Measurements from ENCODE around the gene EVI5. TPM values are rescaled to one million over a fixed set of nuclear protein-coding genes. Genes with fewer than 3 reads are reported as not detected.

Gene EVI5
- polyA plus RNA-seq, 2 donors: 1.6 to 1.9 TPM

DNA sequence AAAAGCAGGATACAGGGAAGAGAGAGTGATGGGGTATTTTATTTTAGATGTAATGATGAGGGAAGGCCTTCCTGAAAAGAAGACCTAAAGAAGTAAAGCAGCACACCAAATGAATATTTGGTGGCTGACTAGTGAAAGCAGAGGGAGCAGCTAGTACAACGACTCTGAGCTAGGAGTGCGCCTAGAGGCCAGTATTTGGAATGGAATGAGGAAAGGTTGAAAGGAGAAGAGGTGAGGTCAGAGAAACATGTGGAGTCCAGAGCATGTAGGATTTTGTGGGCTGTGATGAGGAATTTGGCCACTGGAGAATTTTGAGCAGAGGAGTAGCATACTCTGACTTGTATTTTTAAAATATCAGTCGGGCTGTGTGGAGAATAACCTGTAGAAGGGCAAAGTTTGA lies 35.1 kb upstream of the EVI5 start:
- Histone ChIP-seq H3K27ac (ENCODE audit: low read depth in 2 of 2, low read length in 1 of 2) (no peak overlapping the region), H3K36me3 (ENCODE audit: control insufficient read depth in 2 of 2, insufficient read depth in 2 of 2, low read length in 1 of 2) (no peaks in the 10 kb centered on the region), H3K27me3 (ENCODE audit: control insufficient read depth in 1 of 2, insufficient read depth in 2 of 2, low read length in 2 of 2) (no peaks in the 10 kb centered on the region), H3K9me3 (ENCODE audit: control insufficient read depth in 2 of 2, insufficient read depth in 1 of 2, low read depth in 1 of 2, low read length in 1 of 2) (no peaks in the 10 kb centered on the region), H3K4me3 (ENCODE audit: low read depth in 1 of 2, low read length in 2 of 2) (no peak overlapping the region), H3K4me1 (ENCODE audit: control insufficient read depth in 2 of 2, insufficient read depth in 2 of 2, low read length in 1 of 2) (no peaks in the 10 kb centered on the region)
- 68 to 69% methylated on average over 3 of the region's 3 CpGs for whole genome bisulfite sequencing, 2 donors

DNA sequence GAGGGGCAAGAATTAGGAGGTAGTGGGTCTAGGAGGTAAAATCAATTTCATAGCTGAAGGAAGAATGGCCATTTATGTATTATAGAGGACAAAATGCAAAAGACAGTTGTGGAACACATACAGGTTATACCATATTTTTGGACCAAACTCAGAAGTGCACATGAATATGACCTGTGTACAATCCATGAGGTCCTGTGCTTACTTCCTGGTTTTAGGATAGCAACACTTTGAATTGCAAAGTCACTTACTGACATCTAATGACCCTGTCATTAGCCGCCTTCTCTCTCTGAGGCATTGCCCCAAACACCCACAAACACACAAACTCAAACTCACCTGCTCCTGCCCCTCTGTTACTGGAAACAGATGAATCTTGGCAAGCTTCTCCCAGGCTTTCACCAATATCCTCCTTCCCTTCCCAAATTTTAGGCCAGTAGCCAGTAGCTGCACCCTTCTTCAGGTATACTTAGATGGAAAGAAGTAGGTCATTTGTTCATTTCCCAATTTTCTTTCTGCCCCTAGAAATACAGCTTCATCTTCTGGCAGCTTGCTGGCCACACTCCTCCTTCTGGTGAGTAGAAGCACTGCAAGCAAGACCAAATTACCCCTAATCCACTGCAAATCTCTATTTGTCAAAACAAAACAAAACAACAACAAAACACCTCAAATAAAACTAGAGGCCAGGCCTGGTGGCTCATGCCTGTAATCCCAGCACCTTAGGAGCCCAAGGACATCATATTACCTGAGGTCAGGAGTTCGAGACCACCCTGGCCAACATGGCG lies 33.3 kb upstream of the EVI5 start:
- Histone ChIP-seq H3K9me3 (ENCODE audit: control insufficient read depth in 2 of 2, insufficient read depth in 1 of 2, low read depth in 1 of 2, low read length in 1 of 2) (no peaks in the 10 kb centered on the region), H3K27ac (ENCODE audit: low read depth in 2 of 2, low read length in 1 of 2) (no peak overlapping the region), H3K4me3 (ENCODE audit: low read depth in 1 of 2, low read length in 2 of 2) (no peak overlapping the region), H3K27me3 (ENCODE audit: control insufficient read depth in 1 of 2, insufficient read depth in 2 of 2, low read length in 2 of 2) (no peaks in the 10 kb centered on the region), H3K4me1 (ENCODE audit: control insufficient read depth in 2 of 2, insufficient read depth in 2 of 2, low read length in 1 of 2) (no peaks in the 10 kb centered on the region), H3K36me3 (ENCODE audit: control insufficient read depth in 2 of 2, insufficient read depth in 2 of 2, low read length in 1 of 2) (no peaks in the 10 kb centered on the region)
- WGBS, 2 donors: 93 to 98% methylated on average over 3 of the region's 3 CpGs

DNA sequence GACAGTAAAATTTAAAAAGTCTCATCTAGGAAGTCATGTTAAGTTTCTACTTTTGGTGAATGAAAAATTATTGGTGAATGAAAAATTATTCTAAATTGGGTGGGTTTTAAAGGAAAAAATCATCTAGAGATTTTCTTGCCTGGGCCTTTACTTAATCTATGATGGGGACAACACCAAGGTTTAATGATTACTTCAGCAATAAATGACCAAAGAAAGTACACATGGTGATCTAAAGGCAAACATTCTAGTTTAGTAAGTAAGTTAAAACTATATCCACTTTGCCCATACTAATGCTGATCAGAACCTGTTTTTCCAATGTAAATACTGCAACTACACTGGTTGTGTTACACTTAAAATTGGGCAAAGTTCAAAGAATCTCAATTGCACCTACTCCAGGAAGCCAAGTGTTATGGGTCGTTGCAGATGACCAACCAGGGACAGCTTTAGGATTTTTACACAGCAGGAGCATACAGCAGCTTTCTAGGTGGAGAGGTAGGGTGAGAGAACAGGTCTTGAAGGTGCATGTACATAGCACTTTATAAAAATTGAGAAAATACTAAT lies 32.3 kb upstream of the EVI5 start:
- H3K4me3 ChIP-seq (ENCODE audit: low read depth in 1 of 2, low read length in 2 of 2): no peak overlapping the region
- 42 to 52% methylated on average over 1 of the region's 1 CpG for WGBS, 2 donors
- H3K9me3 ChIP-seq (ENCODE audit: control insufficient read depth in 2 of 2, insufficient read depth in 1 of 2, low read depth in 1 of 2, low read length in 1 of 2): no peaks in the 10 kb centered on the region
- H3K27ac ChIP-seq (ENCODE audit: low read depth in 2 of 2, low read length in 1 of 2): no peak overlapping the region
- H3K36me3 ChIP-seq (ENCODE audit: control insufficient read depth in 2 of 2, insufficient read depth in 2 of 2, low read length in 1 of 2): no peaks in the 10 kb centered on the region
- no peaks in the 10 kb centered on the region for H3K27me3 ChIP-seq (ENCODE audit: control insufficient read depth in 1 of 2, insufficient read depth in 2 of 2, low read length in 2 of 2)
- no peaks in the 10 kb centered on the region for H3K4me1 ChIP-seq (ENCODE audit: control insufficient read depth in 2 of 2, insufficient read depth in 2 of 2, low read length in 1 of 2)

DNA sequence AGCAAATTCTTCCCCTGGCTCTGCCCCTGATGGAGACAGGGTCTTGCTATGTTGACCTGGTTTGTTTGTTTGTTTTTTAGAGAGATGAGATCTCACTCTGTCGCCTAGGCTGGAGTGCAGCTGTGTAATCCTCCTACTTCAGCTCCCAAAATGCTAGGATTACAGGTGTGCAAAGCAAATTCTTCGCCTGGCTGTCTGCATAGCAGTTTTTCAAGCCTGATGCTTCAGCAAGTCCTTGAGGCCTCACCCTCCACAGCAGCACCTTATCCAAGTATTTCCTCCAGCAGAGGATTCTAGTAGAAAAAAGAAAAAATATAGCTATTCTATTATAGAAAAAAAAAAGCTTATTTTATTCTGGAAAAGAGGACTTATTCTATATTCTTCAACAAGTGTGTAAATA lies 31.8 kb upstream of the EVI5 start:
- Histone ChIP-seq H3K27me3 (ENCODE audit: control insufficient read depth in 1 of 2, insufficient read depth in 2 of 2, low read length in 2 of 2) (no peaks in the 10 kb centered on the region), H3K4me3 (ENCODE audit: low read depth in 1 of 2, low read length in 2 of 2) (no peak overlapping the region), H3K4me1 (ENCODE audit: control insufficient read depth in 2 of 2, insufficient read depth in 2 of 2, low read length in 1 of 2) (no peaks in the 10 kb centered on the region), H3K36me3 (ENCODE audit: control insufficient read depth in 2 of 2, insufficient read depth in 2 of 2, low read length in 1 of 2) (no peaks in the 10 kb centered on the region), H3K9me3 (ENCODE audit: control insufficient read depth in 2 of 2, insufficient read depth in 1 of 2, low read depth in 1 of 2, low read length in 1 of 2) (no peaks in the 10 kb centered on the region), H3K27ac (ENCODE audit: low read depth in 2 of 2, low read length in 1 of 2) (no peak overlapping the region)
- 62 to 65% methylated on average over 2 of the region's 2 CpGs for WGBS, 2 donors

DNA sequence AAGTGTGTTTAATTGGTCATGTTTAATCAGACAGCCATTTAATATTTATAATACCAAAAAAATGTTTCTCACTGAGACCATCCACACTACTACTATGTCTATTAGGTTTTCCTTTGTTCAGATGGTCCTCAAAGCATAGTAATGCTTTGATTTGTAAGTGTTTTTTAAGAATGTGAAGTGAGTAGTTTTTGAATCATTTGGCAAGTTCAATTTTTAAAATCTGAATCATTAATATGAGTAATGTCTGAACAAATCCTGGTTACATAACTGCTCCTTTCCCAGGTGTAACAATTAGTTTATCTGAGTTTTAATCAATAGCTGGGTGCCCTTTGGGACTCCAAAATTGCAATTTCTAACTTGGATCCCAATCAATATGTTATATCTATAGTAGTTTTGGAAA lies 23.5 kb upstream of the EVI5 start:
- H3K27me3 ChIP-seq (ENCODE audit: control insufficient read depth in 1 of 2, insufficient read depth in 2 of 2, low read length in 2 of 2): no peaks in the 10 kb centered on the region

DNA sequence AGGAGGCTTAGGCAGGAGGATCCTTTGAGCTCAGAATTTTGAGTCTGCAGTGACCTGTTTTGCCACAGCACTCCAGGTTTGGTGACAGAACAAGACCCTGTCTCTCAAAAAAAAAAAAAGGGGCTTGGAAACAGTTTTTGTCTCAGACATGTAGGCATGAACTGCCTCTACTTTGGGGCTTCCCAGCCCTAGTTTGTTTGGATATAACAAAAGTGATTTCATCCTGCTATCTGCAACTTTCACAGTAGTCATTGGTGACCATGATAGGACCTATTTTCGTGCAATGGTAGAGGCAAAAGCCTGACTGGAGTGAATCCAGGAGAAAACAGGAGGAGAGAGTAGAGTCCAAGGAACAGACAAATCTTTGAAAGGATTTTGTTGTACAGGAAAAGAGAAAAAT lies 20.3 kb upstream of the EVI5 start:
- 92 to 96% methylated on average over 1 of the region's 1 CpG for WGBS, 2 donors
- Histone ChIP-seq H3K27ac (ENCODE audit: low read depth in 2 of 2, low read length in 1 of 2) (no peak overlapping the region), H3K4me1 (ENCODE audit: control insufficient read depth in 2 of 2, insufficient read depth in 2 of 2, low read length in 1 of 2) (no peaks in the 10 kb centered on the region), H3K9me3 (ENCODE audit: control insufficient read depth in 2 of 2, insufficient read depth in 1 of 2, low read depth in 1 of 2, low read length in 1 of 2) (no peaks in the 10 kb centered on the region), H3K4me3 (ENCODE audit: low read depth in 1 of 2, low read length in 2 of 2) (no peak overlapping the region), H3K36me3 (ENCODE audit: control insufficient read depth in 2 of 2, insufficient read depth in 2 of 2, low read length in 1 of 2) (no peaks in the 10 kb centered on the region), H3K27me3 (ENCODE audit: control insufficient read depth in 1 of 2, insufficient read depth in 2 of 2, low read length in 2 of 2) (no peaks in the 10 kb centered on the region)

More for the DNA sequence above, 23.5 kb upstream of the EVI5 start:
- H3K9me3 ChIP-seq (ENCODE audit: control insufficient read depth in 2 of 2, insufficient read depth in 1 of 2, low read depth in 1 of 2, low read length in 1 of 2): no peaks in the 10 kb centered on the region
- H3K4me1 ChIP-seq (ENCODE audit: control insufficient read depth in 2 of 2, insufficient read depth in 2 of 2, low read length in 1 of 2): no peaks in the 10 kb centered on the region
- H3K4me3 ChIP-seq (ENCODE audit: low read depth in 1 of 2, low read length in 2 of 2): no peak overlapping the region
- H3K36me3 ChIP-seq (ENCODE audit: control insufficient read depth in 2 of 2, insufficient read depth in 2 of 2, low read length in 1 of 2): no peaks in the 10 kb centered on the region
- no peak overlapping the region for H3K27ac ChIP-seq (ENCODE audit: low read depth in 2 of 2, low read length in 1 of 2)

DNA sequence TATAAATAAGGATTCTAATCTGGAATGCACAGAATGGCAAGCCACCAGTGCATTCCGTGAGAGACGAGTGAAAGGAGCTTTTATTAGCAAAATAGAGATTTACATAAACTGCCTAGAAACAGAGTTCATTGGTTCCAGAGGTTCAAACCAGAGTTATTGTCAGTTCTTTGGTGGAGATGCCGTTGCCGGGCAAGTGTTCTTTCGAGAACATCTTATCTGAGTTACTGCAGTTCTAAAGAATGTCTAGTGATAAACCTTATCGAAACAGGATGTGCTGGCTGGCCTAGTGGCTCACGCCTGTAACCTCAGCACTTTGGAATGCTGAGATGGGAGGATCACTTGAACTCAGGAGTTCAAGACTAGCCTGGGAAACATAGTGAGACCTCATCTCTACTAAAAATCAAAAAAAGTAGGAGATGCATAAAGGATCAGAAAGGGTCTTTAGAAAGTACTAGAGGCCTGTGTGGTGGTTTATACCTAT lies 19.9 kb upstream of the EVI5 start:
- H3K4me3 ChIP-seq (ENCODE audit: low read depth in 1 of 2, low read length in 2 of 2): no peak overlapping the region
- no peaks in the 10 kb centered on the region for H3K9me3 ChIP-seq (ENCODE audit: control insufficient read depth in 2 of 2, insufficient read depth in 1 of 2, low read depth in 1 of 2, low read length in 1 of 2)
- WGBS, 2 donors: 6 to 8% methylated on average over 7 of the region's 7 CpGs
- H3K4me1 ChIP-seq (ENCODE audit: control insufficient read depth in 2 of 2, insufficient read depth in 2 of 2, low read length in 1 of 2): no peaks in the 10 kb centered on the region
- H3K27me3 ChIP-seq (ENCODE audit: control insufficient read depth in 1 of 2, insufficient read depth in 2 of 2, low read length in 2 of 2): no peaks in the 10 kb centered on the region
- no peak overlapping the region for H3K27ac ChIP-seq (ENCODE audit: low read depth in 2 of 2, low read length in 1 of 2)
- no peaks in the 10 kb centered on the region for H3K36me3 ChIP-seq (ENCODE audit: control insufficient read depth in 2 of 2, insufficient read depth in 2 of 2, low read length in 1 of 2)

DNA sequence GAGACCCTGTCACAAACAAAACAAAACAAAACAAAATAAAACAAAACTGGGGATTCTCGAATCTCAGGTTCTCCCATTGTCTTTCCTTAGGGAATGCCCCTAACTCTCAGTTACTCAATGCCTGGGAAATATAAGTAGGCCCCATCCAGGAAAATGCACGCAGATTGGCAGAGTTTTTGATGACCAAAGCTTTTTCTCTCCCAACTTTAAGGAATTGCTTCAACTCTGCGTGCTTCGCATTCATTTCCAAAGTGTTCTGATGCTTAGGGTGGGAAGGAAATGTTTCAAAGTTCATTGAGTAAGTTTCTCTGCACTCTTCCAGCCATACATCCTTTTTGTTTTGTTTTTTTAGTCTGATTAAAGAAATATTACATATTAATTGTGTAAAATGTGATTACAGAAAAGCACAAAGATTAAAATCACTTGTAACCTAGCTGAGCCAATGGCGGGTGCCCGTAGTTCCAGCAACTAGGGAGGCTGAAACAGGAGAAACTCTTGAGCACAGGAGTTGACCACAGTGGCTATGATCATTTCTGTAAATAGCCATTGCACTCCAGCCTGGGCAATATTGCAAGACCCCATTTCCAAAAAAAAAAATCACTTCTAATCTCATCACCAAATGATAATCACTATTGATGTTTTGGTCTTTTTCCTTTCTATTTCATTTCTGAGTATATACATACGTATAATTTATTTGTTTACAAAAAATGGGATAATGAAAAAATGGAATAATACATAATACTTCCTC lies 18.4 kb upstream of the EVI5 start:
- no peaks in the 10 kb centered on the region for H3K27me3 ChIP-seq (ENCODE audit: control insufficient read depth in 1 of 2, insufficient read depth in 2 of 2, low read length in 2 of 2)
- 90 to 93% methylated on average over 7 of the region's 7 CpGs for whole genome bisulfite sequencing, 2 donors
- no peak overlapping the region for H3K27ac ChIP-seq (ENCODE audit: low read depth in 2 of 2, low read length in 1 of 2)
- no peaks in the 10 kb centered on the region for H3K36me3 ChIP-seq (ENCODE audit: control insufficient read depth in 2 of 2, insufficient read depth in 2 of 2, low read length in 1 of 2)
- no peaks in the 10 kb centered on the region for H3K9me3 ChIP-seq (ENCODE audit: control insufficient read depth in 2 of 2, insufficient read depth in 1 of 2, low read depth in 1 of 2, low read length in 1 of 2)
- H3K4me1 ChIP-seq (ENCODE audit: control insufficient read depth in 2 of 2, insufficient read depth in 2 of 2, low read length in 1 of 2): no peaks in the 10 kb centered on the region
- H3K4me3 ChIP-seq (ENCODE audit: low read depth in 1 of 2, low read length in 2 of 2): no peak overlapping the region

DNA sequence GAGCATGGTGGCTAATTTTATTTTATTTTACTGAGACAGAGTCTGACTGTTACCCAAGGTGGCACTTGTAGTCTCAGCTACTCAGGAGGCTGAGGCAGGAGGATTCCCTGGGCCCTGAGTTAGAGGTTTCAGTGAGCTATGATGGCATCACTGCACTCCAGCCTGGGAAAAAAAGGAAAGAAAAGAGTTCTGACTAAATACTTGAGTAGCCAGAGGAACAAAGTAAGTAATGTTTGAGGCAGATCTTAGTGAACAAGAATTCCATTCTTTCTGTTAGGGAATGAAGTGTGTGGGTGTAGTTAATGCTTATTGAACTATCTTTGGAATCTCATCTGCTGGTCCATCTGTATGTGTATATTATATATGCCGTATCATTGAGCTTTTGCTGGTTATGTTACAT lies 13.1 kb upstream of the EVI5 start:
- whole genome bisulfite sequencing, 2 donors: 70 to 95% methylated on average over 1 of the region's 1 CpG

More for the DNA sequence above, 13.1 kb upstream of the EVI5 start:
- no peaks in the 10 kb centered on the region for H3K36me3 ChIP-seq (ENCODE audit: control insufficient read depth in 2 of 2, insufficient read depth in 2 of 2, low read length in 1 of 2)
- no peaks in the 10 kb centered on the region for H3K4me1 ChIP-seq (ENCODE audit: control insufficient read depth in 2 of 2, insufficient read depth in 2 of 2, low read length in 1 of 2)
- no peak overlapping the region for H3K27ac ChIP-seq (ENCODE audit: low read depth in 2 of 2, low read length in 1 of 2)
- no peaks in the 10 kb centered on the region for H3K9me3 ChIP-seq (ENCODE audit: control insufficient read depth in 2 of 2, insufficient read depth in 1 of 2, low read depth in 1 of 2, low read length in 1 of 2)
- H3K27me3 ChIP-seq (ENCODE audit: control insufficient read depth in 1 of 2, insufficient read depth in 2 of 2, low read length in 2 of 2): no peaks in the 10 kb centered on the region
- no peak overlapping the region for H3K4me3 ChIP-seq (ENCODE audit: low read depth in 1 of 2, low read length in 2 of 2)

Data from esophagus (tissue), 2 donors.